GM12873 (cell line): Measurements from ENCODE around the gene AVPR2.

Experiments used
- CTCF ChIP-seq: IDR thresholded peaks from 2 replicates; pipeline ENCODE4 v1.5.1; 2012; ENCODE audit warnings: low read depth, mild to moderate bottlenecking, moderate library complexity, low read length, control low read depth; ENCODE audit not compliant: insufficient read depth; ENCODE audit errors: missing control alignments

AVPR2 gene

GRCh38 chrX:153871946-153872878 lies 32.3 kb upstream of the AVPR2 start:
- no peak for TF ChIP-seq CTCF

- no peak for TF ChIP-seq CTCF
These were observed 31.0 kb upstream of the AVPR2 start for GRCh38 chrX:153873282-153874084.

GRCh38 chrX:153874085-153874365 lies 30.4 kb upstream of the AVPR2 start:
- no peak for TF ChIP-seq CTCF

- TF ChIP-seq CTCF: no peak
These were observed 29.9 kb upstream of the AVPR2 start for GRCh38 chrX:153874366-153875125.

GRCh38 chrX:153875391-153876111 lies 28.9 kb upstream of the AVPR2 start:
- no peak for TF ChIP-seq CTCF

DNA sequence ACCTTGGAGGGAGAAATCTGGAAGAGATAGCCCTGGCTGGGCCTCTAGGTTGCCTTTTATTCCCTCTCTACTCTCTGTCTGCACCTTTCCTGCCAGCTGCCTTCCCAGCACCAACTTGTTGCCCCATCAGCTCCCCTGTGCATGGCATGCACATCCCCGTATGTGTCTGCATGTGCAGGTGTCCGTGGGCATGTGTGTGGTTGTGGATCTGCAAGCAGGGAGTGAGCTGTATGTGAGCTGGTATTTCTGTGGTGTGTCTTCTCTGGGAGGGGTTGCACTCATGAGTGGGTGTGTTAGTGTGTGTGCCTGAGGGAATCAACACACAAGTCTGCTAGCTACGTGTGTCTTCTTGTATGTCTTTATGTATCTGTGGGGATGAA lies 28.4 kb upstream of the AVPR2 start:
- no peak for TF ChIP-seq CTCF
